DMS 273 treated with DMSO at 0.1 percent for 48 hours (cell line): ENCODE measurements around the gene LINGO1.

Experiments
- DNase-seq: peaks from one replicate; lab custom pipeline; 2025; lab: John Stamatoyannopoulos, UW

The LINGO1 gene

GRCh38 chr15:77617476-77618230 lies 15.1 kb downstream of the LINGO1 start:
- no peak for DNase-seq

- DNase-seq = no peak
Measured at GRCh38 chr15:77616072-77616471, 16.6 kb downstream of the LINGO1 start.

GRCh38 chr15:77615472-77615871 lies 17.2 kb downstream of the LINGO1 start:
- no peak for DNase-seq

- DNase-seq = no peak
Measured at GRCh38 chr15:77614251-77614806, 18.4 kb downstream of the LINGO1 start.

DNA sequence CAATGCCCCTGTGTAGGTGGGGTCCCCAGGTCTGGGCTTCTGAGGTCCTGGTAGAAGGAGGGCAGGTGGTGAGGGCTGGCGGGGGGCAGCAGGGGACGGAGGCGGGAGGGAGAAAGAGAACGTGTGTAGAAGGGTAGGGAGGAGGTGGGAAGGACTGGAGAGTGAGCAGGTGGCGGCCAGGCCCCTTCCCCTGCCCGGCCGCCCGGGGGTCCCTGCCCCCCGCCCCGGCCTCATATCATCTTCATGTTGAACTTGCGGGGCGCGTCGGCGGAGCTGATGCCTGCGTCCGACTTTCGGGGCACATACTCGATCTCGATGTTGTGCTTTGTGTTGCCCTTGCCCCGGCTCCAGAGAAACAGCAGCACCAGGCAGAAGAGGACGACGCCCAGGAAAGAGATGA lies 18.9 kb downstream of the LINGO1 start:
- DNase-seq = no peak

- DNase-seq = no peak
Measured at GRCh38 chr15:77612958-77613601, 19.6 kb downstream of the LINGO1 start.

DNA sequence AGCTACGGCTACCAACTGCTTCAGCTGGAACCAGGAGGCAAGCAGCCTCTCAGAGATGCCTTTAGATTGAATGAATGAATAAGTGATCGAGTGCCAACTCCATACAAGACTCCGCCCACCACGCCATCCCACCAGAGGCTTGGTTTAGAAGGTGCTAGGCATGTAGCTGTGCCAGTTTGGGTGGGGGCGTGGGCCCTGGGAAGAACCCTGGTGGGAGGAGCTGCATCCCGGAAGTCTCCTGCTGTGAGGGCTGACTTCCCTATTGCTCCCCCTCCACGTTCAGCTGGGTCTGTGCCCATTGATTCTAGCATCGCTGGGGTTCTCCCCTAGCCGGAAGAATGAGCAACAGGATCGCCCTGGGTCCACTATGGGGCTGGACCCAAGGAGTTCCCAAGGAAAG lies 20.9 kb downstream of the LINGO1 start:
- DNase-seq = no peak

- no peak for DNase-seq
Measured at GRCh38 chr15:77610731-77611130, 22.0 kb downstream of the LINGO1 start.

- no peak for DNase-seq
Measured at GRCh38 chr15:77609558-77609957, 23.2 kb downstream of the LINGO1 start.

DNA sequence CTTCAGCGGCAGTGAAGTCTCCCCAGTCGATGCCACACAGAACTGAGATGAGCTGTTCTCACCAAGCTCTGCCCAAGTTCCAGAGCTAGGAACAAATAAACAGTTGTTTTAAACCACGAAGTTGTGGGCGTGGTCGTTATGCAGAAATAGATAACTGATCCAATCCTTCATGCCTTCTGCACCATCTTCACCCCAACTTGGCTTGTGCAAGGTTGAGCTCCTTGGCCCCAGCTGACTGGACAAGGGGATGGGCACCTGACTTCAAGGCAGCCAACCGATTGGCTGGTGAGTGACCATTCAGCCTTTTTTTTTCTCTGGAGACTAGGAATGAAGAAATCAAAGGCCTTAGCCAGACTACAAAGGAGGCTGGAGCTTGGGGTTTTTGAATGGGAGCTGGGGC lies 23.9 kb downstream of the LINGO1 start:
- DNase-seq = no peak

- DNase-seq = peak; percentile 46
Measured at GRCh38 chr15:77607894-77608261, 24.8 kb downstream of the LINGO1 start.

DNA sequence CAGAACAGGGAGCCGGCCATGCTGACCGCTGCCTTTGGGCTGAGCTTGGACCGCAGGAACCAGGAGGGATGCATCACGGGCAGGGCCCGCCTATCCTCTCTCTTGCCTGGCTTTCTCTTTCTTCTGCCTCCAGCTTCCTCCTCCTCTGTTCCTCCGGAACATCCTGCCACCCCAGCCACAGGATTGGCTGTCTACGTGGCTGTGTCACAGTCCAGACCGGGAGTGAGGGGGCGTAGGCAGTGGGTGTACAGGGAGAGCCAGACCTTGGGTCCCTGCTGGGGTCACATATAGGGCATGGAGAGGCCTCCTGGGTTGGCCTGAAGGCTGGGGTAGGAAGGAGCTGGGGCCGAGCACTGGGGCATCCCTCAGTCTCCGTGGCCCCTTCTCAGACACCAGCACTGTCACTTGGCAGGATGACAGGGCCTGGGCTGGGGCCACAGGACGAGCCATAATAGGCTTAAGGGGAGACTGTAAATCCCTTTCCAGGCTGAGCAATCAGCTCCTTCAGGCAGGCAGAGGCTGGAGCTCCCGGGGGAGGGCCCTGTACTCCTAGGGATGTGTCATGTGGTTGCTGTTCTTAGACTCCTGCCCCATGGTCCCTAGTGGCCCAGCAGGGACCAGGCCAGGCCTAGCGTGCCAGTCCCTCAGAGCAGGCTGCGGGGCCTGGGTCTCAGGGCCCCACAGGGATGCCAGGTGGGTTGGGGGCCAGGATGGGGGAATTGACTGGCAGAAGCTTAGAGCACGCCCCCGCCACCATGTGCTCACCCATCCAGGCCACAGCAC lies 25.4 kb downstream of the LINGO1 start:
- DNase-seq = peak; percentile 60

GRCh38 chr15:77606142-77607034 lies 26.3 kb downstream of the LINGO1 start:
- DNase-seq = no peak

- no peak for DNase-seq
Measured at GRCh38 chr15:77605547-77605946, 27.2 kb downstream of the LINGO1 start.

- DNase-seq = no peak
Measured at GRCh38 chr15:77604973-77605372, 27.7 kb downstream of the LINGO1 start.

GRCh38 chr15:77603611-77604336 lies 28.9 kb downstream of the LINGO1 start:
- no peak for DNase-seq

GRCh38 chr15:77602800-77603199 lies 29.9 kb downstream of the LINGO1 start:
- no peak for DNase-seq

DNA sequence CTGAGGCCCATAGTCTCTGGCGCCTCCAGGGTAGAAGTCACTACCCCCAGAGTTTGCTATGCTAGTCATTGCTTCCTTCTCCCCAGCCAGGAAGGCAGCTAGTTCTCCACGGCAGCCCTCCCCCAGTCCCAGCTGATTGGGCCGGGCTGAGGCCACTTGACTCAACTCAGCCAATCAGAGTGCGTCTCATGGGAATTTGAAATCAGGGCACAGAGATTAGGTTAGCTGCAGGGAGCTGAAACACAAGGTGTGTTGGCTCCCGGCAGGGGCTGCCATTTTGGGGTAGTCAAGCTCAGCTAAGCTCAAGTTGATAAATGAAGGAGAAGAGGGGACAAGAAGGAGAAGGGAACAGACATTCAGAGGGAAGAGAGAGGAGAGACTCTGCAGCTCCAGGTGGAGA lies 32.8 kb downstream of the LINGO1 start:
- no peak for DNase-seq

GRCh38 chr15:77599357-77599756 lies 33.4 kb downstream of the LINGO1 start:
- no peak for DNase-seq

GRCh38 chr15:77598644-77599043 lies 34.1 kb downstream of the LINGO1 start:
- DNase-seq = no peak
